WTC11 (cell line): ENCODE data around the gene RRAGB. TPM values are rescaled to one million over a fixed set of nuclear protein-coding genes. Genes with fewer than 3 reads are reported as not detected.
A peak's percentile ranks its signal among the peaks of the same experiment; 100 is the strongest.

Experiments
- ATAC-seq: fragments of 200-7000 bp; cut with Tn5 transposase; 2 replicates; pipeline ENCODE4 v1.10.0; 2021; ENCODE audit warnings: mild to moderate bottlenecking, moderate library complexity
- Bru-seq: library from RNA; stranded (reverse); fragments of 400-500 nt; gene quantifications from one replicate; lab custom pipeline; 2021; lab: Mats Ljungman, UMichigan
- CTCF ChIA-PET: fragments of 300-600 bp; sonication (Branson Sonifier 250); formaldehyde crosslinking; loops from one replicate; lab custom pipeline; 2021; ENCODE audit warnings: antibody characterized with exemption; lab: Charles Lee
- POLR2A ChIA-PET: fragments of 350-600 bp; sonication (Branson Sonifier 250); formaldehyde crosslinking; loops from one replicate; lab custom pipeline; 2021; ENCODE audit warnings: antibody characterized with exemption; lab: Charles Lee
- DNase-seq: peaks from one replicate; pipeline ENCODE4 v3.0.0; 2021; ENCODE audit warnings: low spot score
- H3K27ac Mint-ChIP-seq: 2 replicates; pipeline ENCODE4 v1.8.0; 2021; ENCODE audit warnings: mixed read lengths
- H3K27me3 Mint-ChIP-seq: 2 replicates; pipeline ENCODE4 v1.8.0; 2021; ENCODE audit warnings: low read depth, mild to moderate bottlenecking, moderate library complexity, mixed read lengths
- H3K36me3 Mint-ChIP-seq: 2 replicates; pipeline ENCODE4 v1.8.0; 2021; ENCODE audit warnings: mixed read lengths
- H3K4me1 Mint-ChIP-seq: 2 replicates; pipeline ENCODE4 v1.8.0; 2022; ENCODE audit warnings: mixed read lengths
- H3K4me3 Mint-ChIP-seq: 2 replicates; pipeline ENCODE4 v1.8.0; 2021; ENCODE audit warnings: mild to moderate bottlenecking, moderate library complexity, mixed read lengths
- H3K9me3 Mint-ChIP-seq: 2 replicates; pipeline ENCODE4 v1.8.0; 2021; ENCODE audit warnings: mixed read lengths
- ATF1 ChIP-seq: sonication (generic); formaldehyde crosslinking; IDR thresholded peaks from 2 replicates; pipeline ENCODE4 v1.8.1; 2023; ENCODE audit warnings: mild to moderate bottlenecking, moderate library complexity, missing genetic modification reagents
- CBFB ChIP-seq: sonication (generic); formaldehyde crosslinking; IDR thresholded peaks from 2 replicates; pipeline ENCODE4 v1.8.1; 2022; ENCODE audit warnings: mild to moderate bottlenecking, low read depth, missing genetic modification reagents
- CTCF ChIP-seq: fragments of 200-600 bp; IDR thresholded peaks from 2 replicates; pipeline ENCODE4 v1.8.0; 2022; ENCODE audit warnings: antibody characterized with exemption
- E2F5 ChIP-seq: sonication (generic); formaldehyde crosslinking; IDR thresholded peaks from 2 replicates; pipeline ENCODE4 v1.8.1; 2022; ENCODE audit warnings: mild to moderate bottlenecking, moderate library complexity, missing genetic modification reagents
- ELF4 ChIP-seq: sonication (generic); formaldehyde crosslinking; IDR thresholded peaks from 2 replicates; pipeline ENCODE4 v1.8.1; 2022; ENCODE audit warnings: low read depth, mild to moderate bottlenecking, moderate library complexity, missing genetic modification reagents
- ETV6 ChIP-seq: sonication (generic); formaldehyde crosslinking; IDR thresholded peaks from 2 replicates; pipeline ENCODE4 v1.8.1; 2022; ENCODE audit warnings: mild to moderate bottlenecking, missing genetic modification reagents
- FOXK1 ChIP-seq: sonication (generic); formaldehyde crosslinking; IDR thresholded peaks from 2 replicates; pipeline ENCODE4 v1.8.0; 2022; ENCODE audit warnings: mild to moderate bottlenecking, moderate library complexity, missing genetic modification reagents
- GRHL2 ChIP-seq: fragments of 250-450 bp; sonication (Bioruptor Pico); IDR thresholded peaks from 2 replicates; pipeline ENCODE4 v1.8.0; 2022; ENCODE audit warnings: mild to moderate bottlenecking, moderate library complexity; ENCODE audit not compliant: insufficient replicate concordance, severe bottlenecking
- IRF2 ChIP-seq: sonication (generic); formaldehyde crosslinking; IDR thresholded peaks from 2 replicates; pipeline ENCODE4 v1.8.0; 2022; ENCODE audit warnings: low read depth, missing genetic modification reagents, borderline replicate concordance
- MAX ChIP-seq: sonication (generic); formaldehyde crosslinking; IDR thresholded peaks from 2 replicates; pipeline ENCODE4 v1.8.0; 2022; ENCODE audit warnings: mild to moderate bottlenecking, missing genetic modification reagents
- NFYB ChIP-seq: sonication (generic); formaldehyde crosslinking; conservative IDR thresholded peaks from 2 replicates; pipeline ENCODE4 v1.8.0; 2022; ENCODE audit warnings: low read depth, missing genetic modification reagents
- NR2C2 ChIP-seq: sonication (generic); formaldehyde crosslinking; IDR thresholded peaks from 2 replicates; pipeline ENCODE4 v1.8.0; 2022; ENCODE audit warnings: mild to moderate bottlenecking, missing genetic modification reagents
- PRRX2 ChIP-seq: fragments of 250-450 bp; sonication (Bioruptor Pico); IDR thresholded peaks from 2 replicates; pipeline ENCODE4 v1.8.0; 2021; ENCODE audit warnings: mild to moderate bottlenecking
- SP1 ChIP-seq: sonication (generic); formaldehyde crosslinking; conservative IDR thresholded peaks from 2 replicates; pipeline ENCODE4 v1.8.1; 2022; ENCODE audit warnings: missing genetic modification reagents
- USF2 ChIP-seq: sonication (generic); formaldehyde crosslinking; IDR thresholded peaks from 2 replicates; pipeline ENCODE4 v1.8.1; 2023; ENCODE audit warnings: mild to moderate bottlenecking, missing genetic modification reagents, moderate library complexity
- ZBTB21 ChIP-seq: sonication (generic); formaldehyde crosslinking; IDR thresholded peaks from 2 replicates; pipeline ENCODE4 v1.8.1; 2023; ENCODE audit warnings: mild to moderate bottlenecking, missing genetic modification reagents, borderline replicate concordance
- ZNF138 ChIP-seq: sonication (generic); formaldehyde crosslinking; conservative IDR thresholded peaks from 2 replicates; pipeline ENCODE4 v1.8.1; 2022; ENCODE audit warnings: mild to moderate bottlenecking, moderate library complexity, missing genetic modification reagents
- ZNF317 ChIP-seq: sonication (generic); formaldehyde crosslinking; IDR thresholded peaks from 2 replicates; pipeline ENCODE4 v1.8.1; 2023; ENCODE audit warnings: low read depth, mild to moderate bottlenecking, moderate library complexity, missing genetic modification reagents, borderline replicate concordance
- ZNF532 ChIP-seq: fragments of 250-450 bp; sonication (Bioruptor Pico); IDR thresholded peaks from 2 replicates; pipeline ENCODE4 v1.9.0; 2021; ENCODE audit warnings: mild to moderate bottlenecking, borderline replicate concordance
- ZNF671 ChIP-seq: fragments of 250-450 bp; sonication (Bioruptor Pico); IDR thresholded peaks from 2 replicates; pipeline ENCODE4 v1.8.0; 2021; ENCODE audit warnings: mild to moderate bottlenecking
- long read RNA-seq, 3 experiments: library from RNA in 1 of 3; library from capped mRNA in 1 of 3; library from polyadenylated mRNA in 1 of 3; unstranded in 2 of 3; stranded (forward) in 1 of 3; transcript quantifications; one replicate each; pipeline ENCODE4 v2.0.0, GENCODE V29; 2021
- total RNA-seq: library from RNA; stranded (reverse); gene quantifications from 3 replicates; pipeline ENCODE4 v1.2.3, GENCODE V29; 2021
- TF ChIP-seq, protein P1 (sequence below): sonication (generic); formaldehyde crosslinking; conservative IDR thresholded peaks from 2 replicates; pipeline ENCODE4 v1.8.1; 2022; ENCODE audit warnings: mild to moderate bottlenecking, missing genetic modification reagents
- TF ChIP-seq, protein P2 (sequence below): sonication (generic); formaldehyde crosslinking; IDR thresholded peaks from 2 replicates; pipeline ENCODE4 v1.8.0; 2022; ENCODE audit warnings: mild to moderate bottlenecking, missing genetic modification reagents
- TF ChIP-seq, protein P3 (sequence below): sonication (generic); formaldehyde crosslinking; IDR thresholded peaks from 2 replicates; pipeline ENCODE4 v1.8.1; 2023; ENCODE audit warnings: mild to moderate bottlenecking, missing genetic modification reagents, moderate library complexity

RRAGB gene, protein sequence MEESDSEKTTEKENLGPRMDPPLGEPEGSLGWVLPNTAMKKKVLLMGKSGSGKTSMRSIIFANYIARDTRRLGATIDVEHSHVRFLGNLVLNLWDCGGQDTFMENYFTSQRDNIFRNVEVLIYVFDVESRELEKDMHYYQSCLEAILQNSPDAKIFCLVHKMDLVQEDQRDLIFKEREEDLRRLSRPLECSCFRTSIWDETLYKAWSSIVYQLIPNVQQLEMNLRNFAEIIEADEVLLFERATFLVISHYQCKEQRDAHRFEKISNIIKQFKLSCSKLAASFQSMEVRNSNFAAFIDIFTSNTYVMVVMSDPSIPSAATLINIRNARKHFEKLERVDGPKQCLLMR
- total RNA-seq (7.4 to 7.9 TPM (median 7.8 TPM) in 3 replicates), Bru-seq, nascent RNA (percentile 67 among the genes with signal in this experiment)
- long read RNA-seq, experiment 1, transcript RRAGB-202 (10 exons, 2,061 nt) = major isoform, 10 of 28 reads
- long read RNA-seq, experiment 1, partial matches to known transcripts = 3 of 28 reads
- long read RNA-seq, experiment 1, other reads (novel, unspliced or antisense) = 14 of 28 reads
- long read RNA-seq, experiment 2, partial matches to known transcripts = 2 of 5 reads
- long read RNA-seq, experiment 2, other reads (novel, unspliced or antisense) = 2 of 5 reads
- long read RNA-seq, experiment 3, transcript RRAGB-202 (10 exons, 2,061 nt) = major isoform, 6 of 17 reads
- long read RNA-seq, experiment 3, partial matches to known transcripts = 7 of 17 reads
- long read RNA-seq, experiment 3, other reads (novel, unspliced or antisense) = 4 of 17 reads

DNA sequence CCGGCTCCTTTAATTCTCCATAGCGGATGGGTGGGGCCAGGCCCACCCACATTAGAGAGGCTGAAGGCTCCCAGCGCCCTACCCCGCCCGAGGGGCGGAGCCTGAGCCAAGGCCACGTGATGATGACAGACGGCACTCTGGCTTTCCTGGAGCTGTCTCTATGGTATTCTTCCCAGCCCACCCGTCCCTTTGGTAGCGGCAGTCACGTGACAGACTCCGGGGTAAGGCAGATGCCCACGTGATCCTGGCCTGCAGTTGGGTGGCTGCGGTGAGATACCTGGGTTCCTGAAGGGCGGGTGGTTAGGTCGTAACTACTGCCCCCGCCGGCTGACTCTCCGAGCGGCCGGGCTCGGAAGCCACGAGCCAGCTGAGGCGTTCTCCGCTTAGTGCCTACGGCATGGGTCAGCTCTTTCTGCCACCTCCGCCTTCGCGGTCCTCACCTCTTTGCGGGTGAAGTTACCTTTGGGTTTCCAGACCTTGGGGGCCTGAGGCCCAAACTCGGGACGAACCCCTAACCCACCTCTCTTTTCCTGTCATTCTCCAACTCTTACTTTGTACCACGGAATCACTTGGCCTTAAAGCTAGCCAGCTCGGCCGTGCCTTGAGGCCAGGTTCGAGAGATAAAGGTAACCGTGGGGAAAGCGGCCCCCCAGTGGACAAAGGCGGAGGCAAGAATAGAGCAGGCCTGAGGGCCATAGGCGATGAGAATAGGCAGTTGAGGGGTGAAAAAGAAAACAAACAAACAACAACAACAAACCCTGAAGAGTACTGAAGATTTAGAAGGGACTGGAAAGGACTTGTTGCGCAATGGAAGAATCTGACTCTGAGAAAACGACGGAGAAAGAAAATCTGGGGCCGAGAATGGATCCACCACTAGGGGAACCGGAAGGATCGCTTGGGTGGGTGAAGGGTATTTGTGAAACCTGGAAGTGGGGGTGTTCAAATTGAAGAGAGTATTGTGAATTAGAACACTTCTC lies at the start of gene RRAGB:
TSS of gene RRAGB (plus strand) at position 229 of the 977 bp plus-strand sequence. CDS start at position 808, 579 bp downstream.
- ATAC-seq = peak; percentile 98
- peaks cover under 1% of the 10 kb centered on the region for H3K27me3 Mint-ChIP-seq
- POLR2A ChIA-PET = interaction anchor here (0.6 to 1.0 kb wide), 2 partner anchors 228 to 463 kb away, joined by 3 read pairs; partner anchors contain the start of gene USP51
- CTCF ChIA-PET = interaction anchor here (0.6 to 1.9 kb wide), 7 partner anchors 10 to 583 kb away, joined by 3 to 8 read pairs (median 4); no protein-coding TSS in a partner anchor
- peak within 1 kb of the TSS; percentile 87 for H3K4me3 Mint-ChIP-seq
- H3K9me3 Mint-ChIP-seq = peaks cover 14% of the 10 kb centered on the region
- H3K4me1 Mint-ChIP-seq = peaks cover 6% of the 10 kb centered on the region
- peaks cover 18% of the 10 kb centered on the region; the same call in 1 of the 2 replicates for H3K36me3 Mint-ChIP-seq
- peak; percentile 88 for DNase-seq
- peak within 1 kb of the TSS; percentile 56 for H3K27ac Mint-ChIP-seq
- TF ChIP-seq, protein P1, sequence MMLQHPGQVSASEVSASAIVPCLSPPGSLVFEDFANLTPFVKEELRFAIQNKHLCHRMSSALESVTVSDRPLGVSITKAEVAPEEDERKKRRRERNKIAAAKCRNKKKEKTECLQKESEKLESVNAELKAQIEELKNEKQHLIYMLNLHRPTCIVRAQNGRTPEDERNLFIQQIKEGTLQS = no peak
- TF ChIP-seq USF2 (CRISPR knock-in tag) = peak; percentile 97
- no peak for TF ChIP-seq NFYB (CRISPR knock-in tag)
- TF ChIP-seq E2F5 (CRISPR knock-in tag) = no peak
- TF ChIP-seq ZNF138 (CRISPR knock-in tag) = no peak
- no peak for TF ChIP-seq ATF1 (CRISPR knock-in tag)
- TF ChIP-seq CBFB (CRISPR knock-in tag) = no peak
- TF ChIP-seq, protein P2, sequence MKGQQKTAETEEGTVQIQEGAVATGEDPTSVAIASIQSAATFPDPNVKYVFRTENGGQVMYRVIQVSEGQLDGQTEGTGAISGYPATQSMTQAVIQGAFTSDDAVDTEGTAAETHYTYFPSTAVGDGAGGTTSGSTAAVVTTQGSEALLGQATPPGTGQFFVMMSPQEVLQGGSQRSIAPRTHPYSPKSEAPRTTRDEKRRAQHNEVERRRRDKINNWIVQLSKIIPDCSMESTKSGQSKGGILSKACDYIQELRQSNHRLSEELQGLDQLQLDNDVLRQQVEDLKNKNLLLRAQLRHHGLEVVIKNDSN = peak; percentile 97
- TF ChIP-seq NR2C2 (CRISPR knock-in tag) = no peak
- TF ChIP-seq ZNF532 (CRISPR knock-in tag) = no peak
- TF ChIP-seq ZNF671 (CRISPR knock-in tag) = no peak
- TF ChIP-seq CTCF = peak; percentile 28; the same call in 1 of the 2 replicates
- no peak for TF ChIP-seq ZNF317 (CRISPR knock-in tag)
- no peak for TF ChIP-seq GRHL2
- TF ChIP-seq ZBTB21 (CRISPR knock-in tag) = no peak
- TF ChIP-seq, protein P3, sequence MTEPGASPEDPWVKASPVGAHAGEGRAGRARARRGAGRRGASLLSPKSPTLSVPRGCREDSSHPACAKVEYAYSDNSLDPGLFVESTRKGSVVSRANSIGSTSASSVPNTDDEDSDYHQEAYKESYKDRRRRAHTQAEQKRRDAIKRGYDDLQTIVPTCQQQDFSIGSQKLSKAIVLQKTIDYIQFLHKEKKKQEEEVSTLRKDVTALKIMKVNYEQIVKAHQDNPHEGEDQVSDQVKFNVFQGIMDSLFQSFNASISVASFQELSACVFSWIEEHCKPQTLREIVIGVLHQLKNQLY = no peak
- TF ChIP-seq PRRX2 (CRISPR knock-in tag) = no peak
- TF ChIP-seq SP1 = peak; percentile 45; the same call in 1 of the 2 replicates
- peak; percentile 22; the same call in 1 of the 2 replicates for TF ChIP-seq ETV6 (CRISPR knock-in tag)
- TF ChIP-seq MAX = 0 out of 2 replicates have a peak, but pooled peaks have one; percentile 27
- no peak for TF ChIP-seq IRF2 (CRISPR knock-in tag)
- TF ChIP-seq ELF4 (CRISPR knock-in tag) = no peak
- TF ChIP-seq FOXK1 (CRISPR knock-in tag) = peak; percentile 50; the same call in 1 of the 2 replicates
